Measurements from ENCODE around the gene ESPNL. TPM values are rescaled to one million over a fixed set of nuclear protein-coding genes. Genes with fewer than 3 reads are reported as not detected.

Gene ESPNL
- total RNA-seq, 2 experiments from 2014 or later = 0.11 to 0.27 TPM

DNA sequence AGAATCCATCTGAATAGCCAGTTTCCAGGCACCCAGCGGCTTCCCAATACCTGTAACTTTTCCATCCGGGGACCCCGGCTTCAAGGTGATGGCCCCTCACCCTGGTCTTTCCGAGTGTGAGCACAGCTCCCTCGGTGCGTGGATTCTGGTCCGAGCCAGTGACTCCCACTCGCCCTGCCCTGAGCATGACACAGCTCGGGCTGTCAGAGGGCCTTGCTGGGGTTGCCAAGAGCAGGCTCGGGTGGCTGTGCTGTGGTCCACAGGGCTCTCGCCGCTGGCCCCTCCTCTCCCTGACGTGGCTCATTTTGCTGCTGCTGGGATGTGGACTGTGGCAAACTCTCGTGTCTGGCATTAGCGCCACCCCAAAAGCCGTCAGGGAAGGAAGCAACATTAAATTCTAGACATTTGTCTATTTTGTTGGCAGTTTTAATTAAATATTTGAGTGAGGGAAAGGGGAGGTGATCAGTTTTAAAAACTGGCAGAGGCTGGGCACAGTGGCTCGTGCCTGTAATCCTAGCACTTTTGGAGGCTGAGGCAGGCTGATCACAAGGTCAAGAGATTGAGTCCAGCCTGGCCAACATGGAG lies 5.6 kb upstream of the ESPNL start:
- H3K27ac Mint-ChIP-seq = no peak overlapping the region

DNA sequence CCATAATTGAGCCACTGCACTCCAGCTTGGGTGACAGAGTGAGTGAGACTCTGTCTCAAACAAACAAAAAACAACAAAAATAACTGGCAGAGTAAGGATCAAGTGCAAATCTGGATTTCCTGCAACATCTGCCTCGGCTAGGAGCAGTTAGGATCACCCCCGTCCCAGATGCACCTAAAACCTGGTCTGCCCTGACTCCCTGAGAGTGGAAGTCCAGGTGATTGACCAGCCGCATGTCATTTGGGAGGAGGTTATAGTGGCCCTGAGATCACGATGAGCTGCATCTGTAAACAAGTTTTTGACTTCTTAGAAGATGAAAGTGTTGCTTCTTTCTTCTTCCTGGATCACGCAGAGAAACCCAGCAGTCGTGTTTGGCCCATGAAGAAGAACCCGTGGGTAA lies 5.0 kb upstream of the ESPNL start:
- intact Hi-C loops (cut with micrococcal nuclease) = no loop called here
- POLR2A ChIA-PET = interaction anchor here (1.2 kb wide), 1 partner anchor 14 kb away, joined by 3 read pairs; no protein-coding TSS in a partner anchor
- H3K36me3 Mint-ChIP-seq (ENCODE audit: low read depth) = peaks cover 12% of the 10 kb centered on the region

More for the DNA sequence above, 5.6 kb upstream of the ESPNL start:
- ATAC-seq (no peak), DNase-seq (no peak)
- H3K27me3 Mint-ChIP-seq = no peaks in the 10 kb centered on the region
- no peak overlapping the region for H3K4me3 Mint-ChIP-seq
- ChIA-PET POLR2A (no interaction called here), CTCF (no interaction called here)
- TF ChIP-seq CTCF (IDR thresholded peaks at IDR 0.05) = no peak
- intact Hi-C loops (cut with micrococcal nuclease) = no loop called here
- no peaks in the 10 kb centered on the region for H3K9me3 Mint-ChIP-seq
- peaks cover 2% of the 10 kb centered on the region for H3K4me1 Mint-ChIP-seq (ENCODE audit: low read depth)
- peaks cover 13% of the 10 kb centered on the region for H3K36me3 Mint-ChIP-seq (ENCODE audit: low read depth)

DNA sequence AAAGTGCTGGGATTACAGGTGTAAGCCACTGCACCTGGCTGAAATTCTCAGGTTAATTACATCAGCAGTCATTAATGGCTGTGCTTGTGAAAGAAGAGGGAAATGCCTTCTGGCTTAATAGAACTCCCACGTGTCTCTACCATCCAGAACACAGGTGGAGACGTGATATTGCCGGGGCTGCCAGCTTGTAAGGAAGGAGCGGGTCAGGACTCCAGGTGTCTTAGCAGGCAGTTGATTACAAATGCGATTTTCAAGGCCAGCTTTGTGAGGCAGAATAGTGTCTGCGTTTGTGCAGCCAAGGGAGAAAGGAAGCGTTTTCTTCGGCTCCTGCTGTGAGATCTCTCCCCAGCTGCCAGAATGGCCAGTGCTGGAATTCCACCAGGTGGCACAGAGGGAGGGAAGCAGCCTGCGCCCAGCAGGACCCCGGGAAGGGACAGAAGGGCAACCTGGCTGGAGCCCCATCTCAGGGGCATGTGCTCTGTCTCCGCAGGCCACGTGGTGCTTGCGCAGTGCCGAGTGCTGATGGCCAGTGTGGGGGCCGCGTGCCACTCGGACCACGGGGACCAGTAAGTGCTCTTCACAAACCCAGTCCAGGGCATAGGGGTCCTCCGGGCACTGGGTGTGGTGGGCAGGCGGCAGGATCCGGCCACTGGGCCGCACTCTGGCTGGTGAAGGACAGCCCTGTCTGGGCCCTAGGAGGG lies 3.7 kb upstream of the ESPNL start:
- ATAC-seq = no peak
- ChIA-PET POLR2A (interaction anchor here (1.2 kb wide), 1 partner anchor 13 kb away, joined by 3 read pairs; no protein-coding TSS in a partner anchor), CTCF (no interaction called here)
- no peak for DNase-seq
- Mint-ChIP-seq H3K36me3 (ENCODE audit: low read depth) (peaks cover 6% of the 10 kb centered on the region), H3K27ac (no peak overlapping the region), H3K4me1 (ENCODE audit: low read depth) (peaks cover 2% of the 10 kb centered on the region), H3K27me3 (no peaks in the 10 kb centered on the region), H3K9me3 (no peaks in the 10 kb centered on the region), H3K4me3 (no peak overlapping the region)
- intact Hi-C loops (cut with micrococcal nuclease) = no loop called here
- TF ChIP-seq CTCF (IDR thresholded peaks at IDR 0.05) = no peak

More for the DNA sequence above, 5.0 kb upstream of the ESPNL start:
- ATAC-seq (no peak), DNase-seq (no peak)
- Mint-ChIP-seq H3K27me3 (no peaks in the 10 kb centered on the region), H3K9me3 (no peaks in the 10 kb centered on the region), H3K27ac (no peak overlapping the region), H3K4me1 (ENCODE audit: low read depth) (peaks cover 2% of the 10 kb centered on the region), H3K4me3 (no peak overlapping the region)
- CTCF ChIA-PET = no interaction called here
- no peak for TF ChIP-seq CTCF (IDR thresholded peaks at IDR 0.05)

DNA sequence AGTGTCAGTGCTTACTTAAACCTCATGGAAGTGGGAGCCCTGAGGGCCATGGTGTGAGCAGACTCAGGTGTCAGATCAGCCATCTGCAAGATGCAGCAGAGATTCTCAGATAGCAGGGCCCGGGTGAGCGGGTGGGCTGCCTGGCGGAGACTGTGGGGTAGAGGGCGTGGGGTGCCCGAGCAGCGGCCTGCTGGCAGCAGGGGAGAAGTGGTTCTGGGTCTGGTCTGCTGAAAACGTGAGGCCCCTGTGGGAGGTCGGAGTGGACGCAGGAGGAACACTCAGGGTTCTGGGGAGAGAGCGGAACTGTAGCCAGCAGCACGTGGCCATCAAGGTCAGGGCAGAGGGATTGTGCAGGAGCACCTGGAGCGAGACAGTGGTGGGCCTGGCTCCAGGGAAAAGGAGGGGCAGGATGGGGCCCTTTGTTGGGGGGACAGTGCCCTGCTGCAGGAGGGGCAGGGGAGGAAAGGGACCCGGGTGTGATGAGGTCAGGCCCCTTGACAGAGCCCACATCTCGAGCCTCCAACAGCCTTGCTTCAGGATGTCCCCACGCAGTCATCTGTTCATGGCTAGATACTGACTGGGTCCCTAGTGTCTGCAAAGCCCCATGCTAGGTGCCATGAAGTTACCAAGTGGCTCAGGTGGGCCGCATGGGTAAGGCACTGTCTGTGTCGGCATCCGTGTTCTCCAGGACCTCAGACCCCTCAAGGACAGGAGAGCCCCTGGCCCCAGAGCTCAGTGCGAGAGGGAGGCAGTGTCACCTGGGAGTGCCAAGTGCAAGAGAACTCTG lies 2.7 kb upstream of the ESPNL start:
- Mint-ChIP-seq H3K36me3 (ENCODE audit: low read depth) (peaks cover 6% of the 10 kb centered on the region), H3K4me3 (no peak overlapping the region), H3K27ac (no peak overlapping the region), H3K9me3 (no peaks in the 10 kb centered on the region), H3K27me3 (no peaks in the 10 kb centered on the region), H3K4me1 (ENCODE audit: low read depth) (peaks cover 2% of the 10 kb centered on the region)
- ChIA-PET CTCF (no interaction called here), POLR2A (interaction anchor here (1.0 kb wide), 1 partner anchor 25 kb away, joined by 3 read pairs; no protein-coding TSS in a partner anchor)
- TF ChIP-seq CTCF (IDR thresholded peaks at IDR 0.05) = no peak
- DNase-seq (no peak), ATAC-seq (no peak)
- intact Hi-C loops (cut with micrococcal nuclease) = no loop called here
